ENCODE results near the gene S100B. TPM values are rescaled to one million over a fixed set of nuclear protein-coding genes. Genes with fewer than 3 reads are reported as not detected.

The S100B gene
- total and polyA plus RNA-seq, 2 experiments from 2014 or later = not detected

DNA sequence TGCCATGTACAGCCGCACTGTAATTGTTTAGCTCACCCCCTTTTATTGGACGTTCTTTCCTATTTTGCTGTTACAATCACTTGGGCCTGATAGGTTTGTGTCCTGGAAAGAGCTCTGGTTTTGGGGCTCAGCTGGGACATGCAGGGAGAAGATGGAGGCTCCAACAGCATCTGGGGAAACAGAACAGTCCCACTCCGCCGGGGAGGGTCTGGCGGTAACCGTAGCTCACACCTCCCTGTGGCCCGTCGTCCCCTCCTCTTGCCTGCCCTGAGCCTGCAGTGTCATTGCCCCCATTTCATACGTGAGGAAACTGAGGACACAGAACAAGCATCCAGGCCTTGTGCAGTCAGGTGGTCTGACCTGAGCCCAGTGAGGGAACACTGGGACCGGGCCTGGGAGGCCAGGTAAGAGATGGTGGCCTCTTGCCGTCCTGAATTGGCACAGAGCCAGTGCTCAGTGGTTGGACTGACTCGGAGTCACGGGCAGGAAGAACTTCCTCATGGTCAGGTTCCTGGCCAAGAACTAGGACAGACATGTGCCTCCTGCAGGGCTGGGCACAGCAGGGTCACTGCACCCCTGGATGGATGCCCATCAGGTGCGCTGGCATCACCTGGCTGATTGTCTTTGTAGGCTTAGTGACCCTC, 41.8 kb downstream of the S100B start:
- H3K9me3 ChIP-seq (ENCODE audit: low read depth) = no peaks in the 10 kb centered on the region
- no peak for TF ChIP-seq EZH2 (IDR thresholded peaks at IDR 0.05; ENCODE audit: borderline replicate concordance)
- TF ChIP-seq EZH2phosphoT487 (IDR thresholded peaks at IDR 0.05; ENCODE audit: low read depth, severe bottlenecking, unreplicated experiment) = no peak
- no peak for TF ChIP-seq CTCF (IDR thresholded peaks at IDR 0.05; ENCODE audit: poor library complexity)
- 92% methylated on average over 14 of the region's 14 CpGs for WGBS (ENCODE audit: low lambda C conversion rate, missing lambda C conversion rate)
- H3K27ac ChIP-seq = no peak overlapping the region
- no peaks in the 10 kb centered on the region for H3K27me3 ChIP-seq
- no peaks in the 10 kb centered on the region for H3K36me3 ChIP-seq (replicated peaks; ENCODE audit: insufficient read depth, low read depth)
- H3K4me1 ChIP-seq (ENCODE audit: insufficient read depth) = no peaks in the 10 kb centered on the region
- H3K9me2 ChIP-seq (replicated peaks; ENCODE audit: insufficient read depth) = no peaks in the 10 kb centered on the region
- H2AFZ ChIP-seq = no peak overlapping the region
- DNase-seq (ENCODE audit: low spot score) = no peak
- H3K4me2 ChIP-seq = no peak overlapping the region
- H3K79me2 ChIP-seq = no peaks in the 10 kb centered on the region
- H3K4me3 ChIP-seq = no peak overlapping the region
- H4K20me1 ChIP-seq (ENCODE audit: insufficient read depth, poor library complexity, severe bottlenecking) = no peaks in the 10 kb centered on the region

DNA sequence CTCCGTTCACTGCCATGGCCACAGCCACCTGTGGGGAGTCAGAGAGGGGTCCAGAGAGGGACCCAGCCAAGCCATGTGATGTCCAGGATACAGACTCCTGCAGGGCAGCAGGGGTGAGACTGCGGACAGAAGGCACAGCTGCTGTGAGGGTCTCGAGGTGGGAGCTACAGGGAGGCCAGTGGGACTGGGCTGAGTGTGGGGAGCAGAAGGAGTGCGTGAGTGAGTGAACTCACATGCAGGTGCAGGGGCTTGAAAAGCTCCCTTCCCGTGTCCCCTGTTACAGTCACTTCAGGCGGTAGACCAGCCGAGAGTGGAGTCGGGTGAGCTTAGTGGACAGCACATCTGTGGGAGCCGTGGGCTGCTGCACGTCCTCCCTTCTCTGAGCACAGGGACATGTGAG, 42.4 kb downstream of the S100B start:
- H3K27ac ChIP-seq = no peak overlapping the region
- H3K4me3 ChIP-seq = no peak overlapping the region
- WGBS (ENCODE audit: low lambda C conversion rate, missing lambda C conversion rate) = 81% methylated on average over 10 of the region's 10 CpGs
- H3K9me3 ChIP-seq (ENCODE audit: low read depth) = no peaks in the 10 kb centered on the region
- DNase-seq (ENCODE audit: low spot score) = no peak
- no peak overlapping the region for H2AFZ ChIP-seq
- no peaks in the 10 kb centered on the region for H3K36me3 ChIP-seq (replicated peaks; ENCODE audit: insufficient read depth, low read depth)
- H3K4me1 ChIP-seq (ENCODE audit: insufficient read depth) = no peaks in the 10 kb centered on the region
- no peaks in the 10 kb centered on the region for H3K27me3 ChIP-seq
- H3K79me2 ChIP-seq = no peaks in the 10 kb centered on the region
- no peak for TF ChIP-seq EZH2 (IDR thresholded peaks at IDR 0.05; ENCODE audit: borderline replicate concordance)
- H3K4me2 ChIP-seq = no peak overlapping the region
- H3K9me2 ChIP-seq (replicated peaks; ENCODE audit: insufficient read depth) = no peaks in the 10 kb centered on the region
- no peaks in the 10 kb centered on the region for H4K20me1 ChIP-seq (ENCODE audit: insufficient read depth, poor library complexity, severe bottlenecking)

DNA sequence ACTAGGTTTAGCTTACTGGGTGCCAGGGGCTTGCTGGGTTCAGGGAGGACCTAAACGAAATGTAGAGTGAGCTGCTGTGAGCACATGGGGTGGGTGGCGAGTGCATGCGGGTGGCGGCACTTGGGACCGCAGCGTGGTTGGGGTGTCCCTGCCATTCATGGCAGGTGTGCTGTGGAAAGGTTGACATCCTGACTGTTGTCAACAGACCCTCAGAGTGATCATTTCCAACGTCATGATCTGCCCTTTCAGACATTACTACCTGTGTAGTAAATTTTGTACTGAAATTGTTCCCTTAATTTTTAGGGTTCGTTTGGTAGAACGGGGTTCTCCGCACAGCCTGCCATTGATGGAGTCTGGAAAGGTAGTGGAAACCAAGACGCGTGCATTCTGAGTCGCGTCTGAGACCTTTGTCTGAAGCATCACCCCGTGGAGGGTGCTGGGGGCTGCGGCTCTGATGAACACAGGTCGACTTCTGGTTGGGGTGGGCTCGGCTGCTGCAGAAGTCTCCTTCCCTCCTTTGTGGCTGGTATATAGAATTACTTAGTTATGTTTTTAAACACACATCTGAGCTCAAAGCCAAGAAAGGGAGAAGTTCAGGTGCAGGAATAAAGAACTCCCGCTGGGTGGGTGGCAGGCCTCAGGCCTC, 43.3 kb downstream of the S100B start:
- H3K36me3 ChIP-seq (replicated peaks; ENCODE audit: insufficient read depth, low read depth) = no peaks in the 10 kb centered on the region
- no peaks in the 10 kb centered on the region for H3K9me2 ChIP-seq (replicated peaks; ENCODE audit: insufficient read depth)
- no peak overlapping the region for H3K4me2 ChIP-seq
- H3K27ac ChIP-seq = no peak overlapping the region
- no peaks in the 10 kb centered on the region for H3K79me2 ChIP-seq
- no peaks in the 10 kb centered on the region for H4K20me1 ChIP-seq (ENCODE audit: insufficient read depth, poor library complexity, severe bottlenecking)
- no peak overlapping the region for H3K4me3 ChIP-seq
- DNase-seq (ENCODE audit: low spot score) = no peak
- no peak overlapping the region for H2AFZ ChIP-seq
- H3K27me3 ChIP-seq = no peaks in the 10 kb centered on the region
- no peak for TF ChIP-seq EZH2phosphoT487 (IDR thresholded peaks at IDR 0.05; ENCODE audit: low read depth, severe bottlenecking, unreplicated experiment)
- TF ChIP-seq EZH2 (IDR thresholded peaks at IDR 0.05; ENCODE audit: borderline replicate concordance) = no peak
- TF ChIP-seq CTCF (IDR thresholded peaks at IDR 0.05; ENCODE audit: poor library complexity) = no peak
- no peaks in the 10 kb centered on the region for H3K9me3 ChIP-seq (ENCODE audit: low read depth)
- WGBS (ENCODE audit: low lambda C conversion rate, missing lambda C conversion rate) = 98% methylated on average over 19 of the region's 19 CpGs
- no peaks in the 10 kb centered on the region for H3K4me1 ChIP-seq (ENCODE audit: insufficient read depth)

- 96% methylated on average over 19 of the region's 19 CpGs for WGBS (ENCODE audit: low lambda C conversion rate, missing lambda C conversion rate)
- Histone ChIP-seq H3K4me1 (ENCODE audit: insufficient read depth) (no peaks in the 10 kb centered on the region), H2AFZ (no peak overlapping the region), H3K9me2 (replicated peaks; ENCODE audit: insufficient read depth) (no peaks in the 10 kb centered on the region), H3K27ac (no peak overlapping the region), H3K9me3 (ENCODE audit: low read depth) (no peaks in the 10 kb centered on the region), H4K20me1 (ENCODE audit: insufficient read depth, poor library complexity, severe bottlenecking) (no peaks in the 10 kb centered on the region), H3K79me2 (no peaks in the 10 kb centered on the region), H3K27me3 (no peaks in the 10 kb centered on the region), H3K4me2 (no peak overlapping the region), H3K4me3 (no peak overlapping the region), H3K36me3 (replicated peaks; ENCODE audit: insufficient read depth, low read depth) (no peaks in the 10 kb centered on the region)
- TF ChIP-seq CTCF (IDR thresholded peaks at IDR 0.05; ENCODE audit: poor library complexity) (no peak), EZH2 (IDR thresholded peaks at IDR 0.05; ENCODE audit: borderline replicate concordance) (no peak), EZH2phosphoT487 (IDR thresholded peaks at IDR 0.05; ENCODE audit: low read depth, severe bottlenecking, unreplicated experiment) (no peak)
- no peak for DNase-seq (ENCODE audit: low spot score)
Measured at GRCh38 chr21:46560568-46561444, 44.1 kb downstream of the S100B start.

Data from hepatocyte (in vitro differentiated cells).